GM23338 (cell line): ENCODE results near the gene L3MBTL2. TPM values are rescaled to one million over a fixed set of nuclear protein-coding genes. Genes with fewer than 3 reads are reported as not detected.

Source experiments
- CREB1 ChIP-seq: fragments of 250-450 bp; sonication (Bioruptor Pico); IDR thresholded peaks from 2 replicates; pipeline ENCODE4 v1.5.0; 2020; ENCODE audit warnings: low read depth, mild to moderate bottlenecking, moderate library complexity
- CTCF ChIP-seq, 2 experiments: fragments of 200-600 bp in 1 of 2; sonication (generic) in 1 of 2; conservative IDR thresholded peaks; 2 replicates each; pipeline versions ENCODE4 v1.5.1 to v1.6.1; 2016 to 2017; ENCODE audit warnings: antibody characterized with exemption in 2 of 2, low read depth in 2 of 2, mild to moderate bottlenecking in 2 of 2, moderate library complexity in 1 of 2
- EZH2phosphoT487 ChIP-seq: fragments of 200-600 bp; sonication (generic); IDR thresholded peaks from one replicate; pipeline ENCODE4 v1.8.1; 2018; ENCODE audit warnings: antibody characterized with exemption; ENCODE audit not compliant: unreplicated experiment
- ZNF114 ChIP-seq: fragments of 250-450 bp; sonication (Bioruptor Pico); IDR thresholded peaks from 2 replicates; pipeline ENCODE4 v1.5.0; 2020; ENCODE audit warnings: mild to moderate bottlenecking, moderate library complexity
- microRNA-seq: library from miRNA; unstranded; fragments of <30 nt; microRNA quantifications from one replicate; pipeline ENCODE4, GENCODE V29; 2017
- polyA plus RNA-seq: library from polyadenylated mRNA; unstranded; fragments of >200 nt; fragmentation: Nextera tagmentation; extraction: Ambion mirVana; gene quantifications from 2 replicates; pipeline ENCODE4 v1.2.1, GENCODE V29; 2016
- small RNA-seq: library from RNA; depleted of rRNA; stranded (forward); fragments of <200 nt; gene quantifications from one replicate; pipeline ENCODE3, GENCODE V24; 2014; ENCODE audit warnings: low replicate concordance
- total RNA-seq: library from RNA; depleted of rRNA; stranded (reverse); fragments of >200 nt; shearing (Covaris generic); gene quantifications from 2 replicates; pipeline ENCODE4 v1.2.3, GENCODE V29; 2014; rRNA removed
- TF ChIP-seq, protein P1 (sequence below): fragments of 250-450 bp; sonication (Bioruptor Pico); IDR thresholded peaks from 2 replicates; pipeline ENCODE4 v1.5.0; 2020; ENCODE audit warnings: mild to moderate bottlenecking, moderate library complexity

The L3MBTL2 gene
- total and polyA plus RNA-seq, 2 experiments from 2014 or later, result 13.9 to 27.1 TPM

GRCh38 chr22:41280854-41281253 is 75.7 kb downstream of the L3MBTL2 start (continued):
- TF ChIP-seq, protein P1, sequence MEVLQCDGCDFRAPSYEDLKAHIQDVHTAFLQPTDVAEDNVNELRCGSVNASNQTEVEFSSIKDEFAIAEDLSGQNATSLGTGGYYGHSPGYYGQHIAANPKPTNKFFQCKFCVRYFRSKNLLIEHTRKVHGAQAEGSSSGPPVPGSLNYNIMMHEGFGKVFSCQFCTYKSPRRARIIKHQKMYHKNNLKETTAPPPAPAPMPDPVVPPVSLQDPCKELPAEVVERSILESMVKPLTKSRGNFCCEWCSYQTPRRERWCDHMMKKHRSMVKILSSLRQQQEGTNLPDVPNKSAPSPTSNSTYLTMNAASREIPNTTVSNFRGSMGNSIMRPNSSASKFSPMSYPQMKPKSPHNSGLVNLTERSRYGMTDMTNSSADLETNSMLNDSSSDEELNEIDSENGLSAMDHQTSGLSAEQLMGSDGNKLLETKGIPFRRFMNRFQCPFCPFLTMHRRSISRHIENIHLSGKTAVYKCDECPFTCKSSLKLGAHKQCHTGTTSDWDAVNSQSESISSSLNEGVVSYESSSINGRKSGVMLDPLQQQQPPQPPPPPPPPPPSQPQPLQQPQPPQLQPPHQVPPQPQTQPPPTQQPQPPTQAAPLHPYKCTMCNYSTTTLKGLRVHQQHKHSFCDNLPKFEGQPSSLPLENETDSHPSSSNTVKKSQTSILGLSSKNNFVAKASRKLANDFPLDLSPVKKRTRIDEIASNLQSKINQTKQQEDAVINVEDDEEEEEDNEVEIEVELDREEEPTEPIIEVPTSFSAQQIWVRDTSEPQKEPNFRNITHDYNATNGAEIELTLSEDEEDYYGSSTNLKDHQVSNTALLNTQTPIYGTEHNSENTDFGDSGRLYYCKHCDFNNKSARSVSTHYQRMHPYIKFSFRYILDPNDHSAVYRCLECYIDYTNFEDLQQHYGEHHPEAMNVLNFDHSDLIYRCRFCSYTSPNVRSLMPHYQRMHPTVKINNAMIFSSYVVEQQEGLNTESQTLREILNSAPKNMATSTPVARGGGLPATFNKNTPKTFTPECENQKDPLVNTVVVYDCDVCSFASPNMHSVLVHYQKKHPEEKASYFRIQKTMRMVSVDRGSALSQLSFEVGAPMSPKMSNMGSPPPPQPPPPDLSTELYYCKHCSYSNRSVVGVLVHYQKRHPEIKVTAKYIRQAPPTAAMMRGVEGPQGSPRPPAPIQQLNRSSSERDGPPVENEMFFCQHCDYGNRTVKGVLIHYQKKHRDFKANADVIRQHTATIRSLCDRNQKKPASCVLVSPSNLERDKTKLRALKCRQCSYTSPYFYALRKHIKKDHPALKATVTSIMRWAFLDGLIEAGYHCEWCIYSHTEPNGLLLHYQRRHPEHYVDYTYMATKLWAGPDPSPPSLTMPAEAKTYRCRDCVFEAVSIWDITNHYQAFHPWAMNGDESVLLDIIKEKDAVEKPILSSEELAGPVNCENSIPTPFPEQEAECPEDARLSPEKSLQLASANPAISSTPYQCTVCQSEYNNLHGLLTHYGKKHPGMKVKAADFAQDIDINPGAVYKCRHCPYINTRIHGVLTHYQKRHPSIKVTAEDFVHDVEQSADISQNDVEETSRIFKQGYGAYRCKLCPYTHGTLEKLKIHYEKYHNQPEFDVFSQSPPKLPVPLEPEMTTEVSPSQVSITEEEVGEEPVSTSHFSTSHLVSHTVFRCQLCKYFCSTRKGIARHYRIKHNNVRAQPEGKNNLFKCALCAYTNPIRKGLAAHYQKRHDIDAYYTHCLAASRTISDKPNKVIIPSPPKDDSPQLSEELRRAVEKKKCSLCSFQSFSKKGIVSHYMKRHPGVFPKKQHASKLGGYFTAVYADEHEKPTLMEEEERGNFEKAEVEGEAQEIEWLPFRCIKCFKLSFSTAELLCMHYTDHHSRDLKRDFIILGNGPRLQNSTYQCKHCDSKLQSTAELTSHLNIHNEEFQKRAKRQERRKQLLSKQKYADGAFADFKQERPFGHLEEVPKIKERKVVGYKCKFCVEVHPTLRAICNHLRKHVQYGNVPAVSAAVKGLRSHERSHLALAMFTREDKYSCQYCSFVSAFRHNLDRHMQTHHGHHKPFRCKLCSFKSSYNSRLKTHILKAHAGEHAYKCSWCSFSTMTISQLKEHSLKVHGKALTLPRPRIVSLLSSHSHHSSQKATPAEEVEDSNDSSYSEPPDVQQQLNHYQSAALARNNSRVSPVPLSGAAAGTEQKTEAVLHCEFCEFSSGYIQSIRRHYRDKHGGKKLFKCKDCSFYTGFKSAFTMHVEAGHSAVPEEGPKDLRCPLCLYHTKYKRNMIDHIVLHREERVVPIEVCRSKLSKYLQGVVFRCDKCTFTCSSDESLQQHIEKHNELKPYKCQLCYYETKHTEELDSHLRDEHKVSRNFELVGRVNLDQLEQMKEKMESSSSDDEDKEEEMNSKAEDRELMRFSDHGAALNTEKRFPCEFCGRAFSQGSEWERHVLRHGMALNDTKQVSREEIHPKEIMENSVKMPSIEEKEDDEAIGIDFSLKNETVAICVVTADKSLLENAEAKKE (CRISPR knock-in tag), result no peak
- TF ChIP-seq ZNF114 (CRISPR knock-in tag) (no peak), CREB1 (CRISPR knock-in tag) (no peak), CTCF (conservative IDR thresholded peaks at IDR 0.05; ENCODE audit: low read depth in 2 of 2) (no peak), EZH2phosphoT487 (no peak)

Small RNAs within 50 kb of the gene (microRNA-seq; reads per million reads assigned to microRNA genes)
- not detected for gene MIR6889

Small RNAs within 50 kb of the gene (small RNA-seq; reads per million reads assigned to genes)
- gene MIR6889 (not detected), gene RNU6-375P (not detected)

Other genes starting within 250 kb of the L3MBTL2 start
- 129 and 130 TPM in 2 replicates for gene EP300, start 112.7 kb upstream of the L3MBTL2 start, total RNA-seq
- gene EP300, start 112.7 kb upstream of the L3MBTL2 start, polyA plus RNA-seq, result 39.4 and 40.7 TPM in 2 replicates
- gene CHADL, start 35.6 kb downstream of the L3MBTL2 start, total RNA-seq, result 1.5 and 1.6 TPM in 2 replicates
- 0.70 TPM in 1 of 2 replicates, not detected in the other for gene CHADL, start 35.6 kb downstream of the L3MBTL2 start, polyA plus RNA-seq
- gene RANGAP1, start 80.9 kb downstream of the L3MBTL2 start, total RNA-seq, result 133 and 141 TPM in 2 replicates
- gene RANGAP1, start 80.9 kb downstream of the L3MBTL2 start, polyA plus RNA-seq, result 54.2 and 54.7 TPM in 2 replicates
- gene ZC3H7B, start 96.2 kb downstream of the L3MBTL2 start, total RNA-seq, result 51.3 and 61.5 TPM in 2 replicates
- gene ZC3H7B, start 96.2 kb downstream of the L3MBTL2 start, polyA plus RNA-seq, result 5.7 and 7.0 TPM in 2 replicates
- 7.0 and 7.2 TPM in 2 replicates for gene TEF, start 176.6 kb downstream of the L3MBTL2 start, total RNA-seq
- 2.3 and 2.4 TPM in 2 replicates for gene TEF, start 176.6 kb downstream of the L3MBTL2 start, polyA plus RNA-seq
- gene TOB2, start 241.5 kb downstream of the L3MBTL2 start, total RNA-seq, result 43.0 and 47.2 TPM in 2 replicates
- 26.7 and 27.3 TPM in 2 replicates for gene TOB2, start 241.5 kb downstream of the L3MBTL2 start, polyA plus RNA-seq